GM20431 (cell line): Measurements from ENCODE around the gene KLK12.
"Not testable (repeated sequence)": the region's sequence is repeated elsewhere in the genome, so short reads cannot be mapped to it uniquely, and the experiment has no call there.

Experiments
- in situ Hi-C: fragments of 300-500 bp; cut with MseI, MboI; formaldehyde crosslinking; loops from one replicate; pipeline ENCODE4 v1.15.0; 2020; ENCODE audit warnings: low sequenced_read_pairs; ENCODE audit not compliant: unreplicated experiment

KLK12 gene

DNA sequence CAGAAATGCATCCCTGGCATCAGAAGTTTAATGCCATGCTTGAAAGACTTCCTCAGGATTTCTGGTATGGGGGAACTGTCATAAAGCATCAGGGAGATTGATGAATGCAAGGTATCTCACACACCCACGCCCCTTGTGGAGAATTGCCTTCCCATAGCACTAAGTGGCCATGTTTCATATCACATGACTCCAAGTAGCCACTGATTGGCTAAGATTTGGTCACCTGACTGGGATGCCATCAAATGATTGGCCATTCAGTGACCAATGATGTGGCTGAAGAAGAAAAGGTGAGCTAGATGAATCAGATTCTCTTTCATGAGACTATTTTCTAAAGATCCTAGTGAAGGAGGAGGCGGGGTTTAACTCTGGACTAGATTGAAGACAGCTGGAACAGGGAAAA is 40.7 kb downstream of the KLK12 start:
- in situ Hi-C loops: no loop called here

DNA sequence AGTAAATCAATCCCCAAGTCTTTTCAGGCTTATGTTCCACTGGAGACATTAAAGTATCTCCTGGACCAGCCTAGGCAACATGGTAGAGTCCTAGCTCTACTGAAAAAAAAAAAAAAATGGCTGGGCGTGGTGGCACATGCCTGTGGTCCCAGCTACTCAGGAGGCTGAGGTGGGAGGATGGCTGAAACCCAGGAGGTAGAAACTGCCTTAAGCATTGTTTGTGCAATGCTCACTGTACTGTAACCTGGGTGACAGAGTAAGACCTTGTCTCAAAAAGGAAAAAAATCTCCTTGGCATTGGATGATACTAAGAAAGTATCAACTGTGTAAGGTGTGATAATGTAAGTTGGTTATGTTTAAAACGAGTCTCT is 42.2 kb downstream of the KLK12 start:
- in situ Hi-C loops: no loop called here

DNA sequence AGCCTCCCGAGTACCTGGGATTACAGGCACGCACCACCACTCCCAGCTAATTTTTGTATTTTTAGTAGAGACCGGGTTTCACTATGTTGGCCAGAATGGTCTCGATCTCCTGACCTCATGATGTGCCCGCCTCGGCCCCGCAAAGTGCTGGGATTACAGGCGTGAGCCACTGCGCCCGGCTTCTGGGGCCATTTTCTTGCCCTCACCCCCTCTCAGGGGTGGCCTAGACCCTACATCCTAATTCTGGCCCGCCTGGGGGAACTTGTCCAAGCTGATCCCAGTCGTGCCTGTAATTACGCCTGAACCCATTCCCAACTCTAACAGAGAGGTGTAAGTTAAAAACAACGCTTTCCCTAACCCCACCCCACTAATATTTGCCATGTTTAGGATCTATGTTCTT is 50.4 kb downstream of the KLK12 start:
- in situ Hi-C loops: not testable (repeated sequence)

GRCh38 chr19:50983625-50984292 is 51.0 kb downstream of the KLK12 start, which contains the start of gene KLK7:
KLK7 (minus strand) TSS chr19:50983917; CDS start chr19:50982399, 1,518 bp downstream.
- in situ Hi-C loops: no loop called here

DNA sequence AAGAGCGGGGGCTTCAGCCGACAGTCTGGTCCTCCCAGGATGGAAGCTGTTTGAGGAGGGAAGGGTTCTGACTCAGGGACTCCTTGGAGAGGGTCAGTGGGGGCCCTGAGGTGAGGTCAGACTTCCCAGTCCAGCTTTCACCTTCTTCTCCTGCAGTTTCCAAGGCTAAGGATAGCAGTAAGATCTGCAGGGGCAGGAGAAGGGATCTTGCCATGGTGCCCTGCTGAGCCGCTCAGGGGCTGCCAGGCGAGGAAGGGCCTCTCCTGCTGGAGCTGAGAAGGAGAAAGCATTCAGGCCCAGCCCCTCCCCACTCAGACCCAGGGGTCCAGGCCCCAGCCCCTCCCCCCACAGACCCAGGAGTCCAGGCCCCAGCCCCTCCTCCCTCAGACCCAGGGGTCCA is 52.6 kb downstream of the KLK12 start:
- in situ Hi-C loops: no loop called here

- in situ Hi-C loops: no loop called here
Measured at GRCh38 chr19:50981587-50982146, 53.1 kb downstream of the KLK12 start.

GRCh38 chr19:50980208-50980607 is 54.6 kb downstream of the KLK12 start:
- in situ Hi-C loops: no loop called here

DNA sequence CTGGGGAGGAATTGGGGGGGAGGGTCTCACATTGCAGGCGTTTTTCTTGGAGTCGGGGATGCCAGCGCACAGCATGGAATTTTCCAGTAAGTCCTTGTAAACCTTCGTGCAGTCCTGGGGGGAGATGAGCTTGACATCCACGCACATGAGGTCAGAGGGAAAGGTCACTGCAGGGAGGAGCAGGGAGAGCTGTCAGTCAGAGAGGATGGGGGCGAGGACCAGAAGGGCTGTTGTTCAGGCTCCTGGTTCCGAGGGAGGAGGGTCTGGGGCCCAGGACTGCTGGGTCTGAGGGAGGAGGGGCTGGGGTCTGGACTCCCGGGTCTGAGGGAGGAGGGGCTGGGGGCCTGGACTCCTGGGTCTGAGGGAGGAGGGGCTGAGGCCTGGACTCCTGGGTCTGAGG is 55.0 kb downstream of the KLK12 start:
- in situ Hi-C loops: no loop called here
